HCT116 (cell line): ENCODE measurements around the gene RASGRP2. TPM values are rescaled to one million over a fixed set of nuclear protein-coding genes. Genes with fewer than 3 reads are reported as not detected.

Experiments
- ATAC-seq: fragments of 200-7000 bp; cut with Tn5 transposase; 2 replicates; pipeline ENCODE4 v1.9.1; 2020; ENCODE audit warnings: mild to moderate bottlenecking, moderate library complexity
- BruUV-seq: library from RNA; stranded (reverse); fragments of 400-500 nt; replicated peaks from 2 replicates; lab custom pipeline; 2021; lab: Mats Ljungman, UMichigan
- CTCF ChIA-PET: fragments of 300-600 bp; sonication (Branson Sonifier 250); formaldehyde crosslinking; loops from one replicate; lab custom pipeline; 2021; ENCODE audit warnings: antibody characterized with exemption; lab: Charles Lee
- POLR2A ChIA-PET: fragments of 300-600, 350-600 bp; sonication (Branson Sonifier 250); formaldehyde crosslinking; loops from one replicate; lab custom pipeline; 2021; ENCODE audit warnings: antibody characterized with exemption; lab: Charles Lee
- RAD21 ChIA-PET, 2 experiments: fragments of 300-600 bp; sonication (Branson Sonifier 250); formaldehyde crosslinking; loops; one replicate each; lab custom pipeline; 2023; ENCODE audit warnings: low total read pairs in 2 of 2; ENCODE audit not compliant: uncharacterized antibody in 2 of 2, unreplicated experiment in 2 of 2, low non-redundant PET in 1 of 2; lab: Charles Lee
- DNase-seq: peaks from one replicate; pipeline ENCODE4 v3.0.0-alpha.2; 2010; ENCODE audit warnings: low read depth, low spot score
- H2AFZ ChIP-seq: fragments of 200-600 bp; shearing (Covaris generic), sonication (generic); 2 replicates; pipeline ENCODE4 v1.6.1; 2017; ENCODE audit warnings: low read depth, mixed run types, mixed read lengths, antibody characterized with exemption, low read length; ENCODE audit not compliant: poor library complexity, severe bottlenecking
- H3K27ac ChIP-seq: 2 replicates; pipeline ENCODE4 v1.5.1; 2012; ENCODE audit warnings: low read depth, low read length
- H3K27me3 ChIP-seq: fragments of 200-600 bp; sonication (generic); 2 replicates; pipeline ENCODE4 v1.6.1; 2016; ENCODE audit warnings: mixed run types, low read length, mixed read lengths; ENCODE audit not compliant: insufficient read depth
- H3K36me3 ChIP-seq, 2 experiments: fragments of 200-500 bp in 1 of 2; fragments of 200-600 bp in 1 of 2; sonication (Bioruptor generic) in 1 of 2; sonication (generic) in 1 of 2; 2 replicates each; pipeline versions ENCODE4 v1.5.1 to v1.6.1; 2014 to 2016; ENCODE audit warnings: low read length in 2 of 2, inconsistent platforms in 1 of 2, mixed read lengths in 1 of 2, mixed run types in 1 of 2; ENCODE audit not compliant: insufficient read depth in 2 of 2, control insufficient read depth in 1 of 2
- H3K4me1 ChIP-seq, 2 experiments: fragments of 200-600 bp in 1 of 2; sonication (generic) in 1 of 2; 2 replicates each; pipeline versions ENCODE4 v1.5.1 to v1.6.1; 2012 to 2017; ENCODE audit warnings: low read length in 2 of 2, inconsistent platforms in 1 of 2, mild to moderate bottlenecking in 1 of 2, mixed read lengths in 1 of 2, mixed run types in 1 of 2, moderate library complexity in 1 of 2; ENCODE audit not compliant: insufficient read depth in 2 of 2, control insufficient read depth in 1 of 2
- H3K4me2 ChIP-seq: fragments of 200-600 bp; sonication (generic); 2 replicates; pipeline ENCODE4 v1.6.1; 2017; ENCODE audit warnings: mixed run types, low read length, mixed read lengths
- H3K4me3 ChIP-seq, 2 experiments: fragments of 200-600 bp in 1 of 2; sonication (generic) in 1 of 2; replicated peaks in 1 of 2; 2 replicates each; pipeline ENCODE4 v1.5.1; 2011 to 2016; ENCODE audit warnings: low read length in 2 of 2, control low read depth in 1 of 2, low read depth in 1 of 2, mild to moderate bottlenecking in 1 of 2, mixed read lengths in 1 of 2, mixed run types in 1 of 2
- H3K79me2 ChIP-seq: fragments of 200-600 bp; sonication (generic); 2 replicates; pipeline ENCODE4 v1.6.1; 2017; ENCODE audit warnings: mild to moderate bottlenecking, mixed run types, low read length, moderate library complexity, mixed read lengths; ENCODE audit not compliant: insufficient read depth
- H3K9ac ChIP-seq: fragments of 200-600 bp; sonication (generic); 2 replicates; pipeline ENCODE4 v1.6.1; 2016; ENCODE audit warnings: low read length, mixed read lengths
- H3K9me2 ChIP-seq: fragments of 200-600 bp; sonication (generic), shearing (Covaris generic); 2 replicates; pipeline ENCODE4 v1.6.1; 2017; ENCODE audit warnings: mixed run types, mild to moderate bottlenecking, moderate library complexity; ENCODE audit not compliant: insufficient read depth
- H3K9me3 ChIP-seq, 2 experiments: fragments of 200-500 bp in 1 of 2; fragments of 200-600 bp in 1 of 2; sonication (Bioruptor generic) in 1 of 2; sonication (generic) in 1 of 2; 2 replicates each; pipeline ENCODE4 v1.6.1; 2014 to 2017; ENCODE audit warnings: low read length in 2 of 2, mixed read lengths in 2 of 2, inconsistent platforms in 1 of 2, low read depth in 1 of 2, mild to moderate bottlenecking in 1 of 2, mixed run types in 1 of 2, moderate library complexity in 1 of 2; ENCODE audit not compliant: control insufficient read depth in 1 of 2, insufficient read depth in 1 of 2
- H4K20me1 ChIP-seq: fragments of 200-600 bp; sonication (generic), shearing (Covaris generic); 2 replicates; pipeline ENCODE4 v1.6.1; 2017; ENCODE audit warnings: mixed run types, mild to moderate bottlenecking, moderate library complexity; ENCODE audit not compliant: insufficient read depth
- ATF3 ChIP-seq: IDR thresholded peaks from 2 replicates; pipeline ENCODE4 v1.6.1; 2012
- CEBPB ChIP-seq: IDR thresholded peaks from 2 replicates; pipeline ENCODE4 v1.6.1; 2012; ENCODE audit warnings: low read depth
- CTCF ChIP-seq, 3 experiments: fragments of 200-600 bp in 1 of 3; sonication (generic) in 1 of 3; IDR thresholded peaks in 2 of 3; conservative IDR thresholded peaks in 1 of 3; 2 replicates each; pipeline ENCODE4 v1.5.1; 2012 to 2017; ENCODE audit warnings: low read depth in 2 of 3, low read length in 2 of 3, antibody characterized with exemption in 1 of 3, borderline replicate concordance in 1 of 3, control low read depth in 1 of 3, mild to moderate bottlenecking in 1 of 3, mixed read lengths in 1 of 3, mixed run types in 1 of 3, moderate library complexity in 1 of 3; ENCODE audit not compliant: insufficient read depth in 1 of 3
- EGR1 ChIP-seq: IDR thresholded peaks from 2 replicates; pipeline ENCODE4 v1.6.1; 2012; ENCODE audit warnings: low read depth
- ELF1 ChIP-seq: IDR thresholded peaks from 2 replicates; pipeline ENCODE4 v1.6.1; 2012; ENCODE audit warnings: low read depth, borderline replicate concordance
- EZH2phosphoT487 ChIP-seq: fragments of 200-600 bp; IDR thresholded peaks from 2 replicates; pipeline ENCODE4 v1.6.1; 2018; ENCODE audit warnings: antibody characterized with exemption, borderline replicate concordance
- FOSL1 ChIP-seq: IDR thresholded peaks from 2 replicates; pipeline ENCODE4 v1.6.1; 2012; ENCODE audit warnings: low read depth
- JUND ChIP-seq: IDR thresholded peaks from 2 replicates; pipeline ENCODE4 v1.6.1; 2012
- MAX ChIP-seq: IDR thresholded peaks from 2 replicates; pipeline ENCODE4 v1.6.1; 2012
- POLR2A ChIP-seq: IDR thresholded peaks from 2 replicates; pipeline ENCODE4 v1.7.0; 2011; ENCODE audit warnings: borderline replicate concordance; ENCODE audit not compliant: insufficient read depth, insufficient read length; ENCODE audit errors: extremely low read depth
- POLR2AphosphoS5 ChIP-seq: IDR thresholded peaks from 2 replicates; pipeline ENCODE4 v1.6.1; 2011; ENCODE audit warnings: mild to moderate bottlenecking, low read depth, low read length, moderate library complexity
- RAD21 ChIP-seq: IDR thresholded peaks from 2 replicates; pipeline ENCODE4 v1.6.1; 2012; ENCODE audit warnings: low read depth, mild to moderate bottlenecking
- REST ChIP-seq: IDR thresholded peaks from 2 replicates; pipeline ENCODE4 v1.6.1; 2012; ENCODE audit warnings: low read depth
- SP1 ChIP-seq: IDR thresholded peaks from 2 replicates; pipeline ENCODE4 v1.6.1; 2012; ENCODE audit warnings: low read depth
- SRF ChIP-seq: IDR thresholded peaks from 2 replicates; pipeline ENCODE4 v1.6.1; 2012; ENCODE audit warnings: low read depth
- YY1 ChIP-seq: IDR thresholded peaks from 2 replicates; pipeline ENCODE4 v1.6.1; 2011; ENCODE audit warnings: low read length, low read depth, moderate library complexity, mild to moderate bottlenecking; ENCODE audit not compliant: insufficient replicate concordance; ENCODE audit errors: extremely low read depth
- ZBTB33 ChIP-seq: IDR thresholded peaks from 2 replicates; pipeline ENCODE4 v1.6.1; 2011; ENCODE audit warnings: mild to moderate bottlenecking, low read length, moderate library complexity; ENCODE audit not compliant: insufficient replicate concordance; ENCODE audit errors: extremely low read depth
- ZFX ChIP-seq: fragments of 450-650 bp; IDR thresholded peaks from 2 replicates; pipeline ENCODE4 v1.6.1; 2017
- ZNF274 ChIP-seq: fragments of 200-500 bp; sonication (Bioruptor generic); IDR thresholded peaks from 2 replicates; pipeline ENCODE4 v1.6.1; 2014; ENCODE audit warnings: mild to moderate bottlenecking, low read depth, low read length, inconsistent platforms
- intact Hi-C: fragments of 100-400 bp; cut with micrococcal nuclease; formaldehyde crosslinking; loops from 2 replicates; pipeline ENCODE4 v1.10.0; 2022
- total RNA-seq: library from RNA; stranded (reverse); gene quantifications from one replicate; pipeline ENCODE4 v1.2.1, GENCODE V29; 2021; ENCODE audit not compliant: unreplicated experiment

Gene RASGRP2
- total RNA-seq, 1 experiment from 2014 or later: 12.8 TPM

- CTCF ChIA-PET: no interaction called here
- H3K79me2 ChIP-seq: peaks cover 31% of the 10 kb centered on the region
- intact Hi-C loops: no loop called here
These were observed 19.0 kb upstream of the RASGRP2 start for GRCh38 chr11:64762674-64763525.

More at GRCh38 chr11:64762674-64763525, 19.0 kb upstream of the RASGRP2 start:
- no peaks in the 10 kb centered on the region for H3K9me3 ChIP-seq
- H3K36me3 ChIP-seq: peaks cover 39 to 47% of the 10 kb centered on the region in 2 experiments
- peak overlapping the region; percentile 36; the same call in 1 of the 2 replicates for H3K27ac ChIP-seq
- H3K27me3 ChIP-seq: no peaks in the 10 kb centered on the region
- POLR2A ChIA-PET: interaction anchor here (0.9 to 1.6 kb wide), 2 partner anchors 16 kb away, joined by 5 read pairs; partner anchors contain the start of gene SF1
- peaks cover 20% of the 10 kb centered on the region; the same call in 1 of the 2 replicates for H4K20me1 ChIP-seq
- no peaks in the 10 kb centered on the region for H3K9me2 ChIP-seq
- H3K4me2 ChIP-seq: no peak overlapping the region
- H3K4me3 ChIP-seq: no peak overlapping the region
- H2AFZ ChIP-seq: no peak overlapping the region
- no peak for ATAC-seq
- no TSS peak for BruUV-seq
- TF ChIP-seq ATF3 (no peak), ZBTB33 (no peak), MAX (no peak), ZFX (no peak), EGR1 (no peak), ZNF274 (no peak), RAD21 (no peak), EZH2phosphoT487 (no peak), JUND (no peak), CTCF (IDR thresholded peaks at IDR 0.05 in 2 of 3, conservative IDR thresholded peaks at IDR 0.05 in 1 of 3; ENCODE audit: borderline replicate concordance in 1 of 3, insufficient read depth in 1 of 3, low read depth in 2 of 3, low read length in 2 of 3) (no peak), FOSL1 (no peak), SP1 (no peak), CEBPB (no peak), POLR2A (no peak), REST (no peak), YY1 (no peak), SRF (no peak), POLR2AphosphoS5 (no peak), ELF1 (no peak)
- H3K9ac ChIP-seq: no peak overlapping the region
- DNase-seq: no peak
- H3K4me1 ChIP-seq: peaks cover 0 to 5% of the 10 kb centered on the region in 2 experiments; a peak in 1 of 4 replicates
- RAD21 ChIA-PET: interaction anchor here in 1 of 2 experiments (0.6 kb wide), 1 partner anchor 20 kb away, joined by 3 read pairs; no protein-coding TSS in a partner anchor
